HG03342 (cell line): Measurements from ENCODE around the gene ZNF77.
"Not testable (repeated sequence)": the region's sequence is repeated elsewhere in the genome, so short reads cannot be mapped to it uniquely, and the experiment has no call there.

Experiments
- ATAC-seq: cut with Tn5 transposase; IDR thresholded peaks from one replicate; pipeline ENCODE4 v1.9.1; 2021; ENCODE audit warnings: mild to moderate bottlenecking, moderate library complexity; ENCODE audit not compliant: unreplicated experiment

Gene ZNF77

DNA sequence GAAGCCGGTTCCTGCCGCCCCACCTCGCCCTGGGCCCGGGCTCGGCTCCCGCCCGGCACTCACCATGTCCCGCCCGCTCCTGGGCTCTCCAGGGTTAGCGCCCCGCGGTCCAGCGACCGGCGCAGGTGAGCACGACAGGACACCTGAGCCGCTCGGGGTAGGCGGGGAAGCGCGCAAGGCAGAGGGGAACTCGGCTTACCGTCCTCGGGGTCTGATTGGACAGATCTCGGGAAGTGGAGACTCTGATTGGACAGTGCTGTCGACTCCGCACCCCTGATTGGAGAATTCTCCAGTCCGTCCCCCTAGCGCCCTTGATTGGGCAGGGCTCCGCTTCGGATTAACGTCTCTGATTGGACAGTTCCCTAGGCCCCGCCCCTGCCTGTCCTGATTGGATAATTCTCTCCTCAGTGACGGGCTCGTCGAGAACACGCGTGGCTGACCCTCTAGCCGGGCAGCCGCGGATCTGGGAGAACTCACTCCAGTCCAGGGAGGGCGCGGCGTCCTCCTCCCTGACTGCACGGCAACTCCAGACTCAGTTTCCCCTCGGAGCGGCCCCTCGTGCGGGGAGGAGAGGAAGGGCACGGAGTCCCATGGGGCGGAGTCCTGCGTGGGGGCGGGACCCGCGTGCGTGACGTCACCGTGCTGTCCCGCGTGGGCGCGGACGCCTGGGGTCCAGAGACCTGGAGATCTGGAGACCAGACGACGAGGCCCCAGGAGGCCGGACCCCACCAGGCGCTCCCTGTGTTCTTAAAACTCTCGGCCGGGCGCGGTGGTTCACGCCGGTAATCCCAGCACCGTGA, at the start of gene ZNF77:
Gene ZNF77 (minus strand): TSS at position 197 of the 800 bp plus-strand sequence. CDS start 131 bp downstream, at position 66.
- ATAC-seq = peak; percentile 94

DNA sequence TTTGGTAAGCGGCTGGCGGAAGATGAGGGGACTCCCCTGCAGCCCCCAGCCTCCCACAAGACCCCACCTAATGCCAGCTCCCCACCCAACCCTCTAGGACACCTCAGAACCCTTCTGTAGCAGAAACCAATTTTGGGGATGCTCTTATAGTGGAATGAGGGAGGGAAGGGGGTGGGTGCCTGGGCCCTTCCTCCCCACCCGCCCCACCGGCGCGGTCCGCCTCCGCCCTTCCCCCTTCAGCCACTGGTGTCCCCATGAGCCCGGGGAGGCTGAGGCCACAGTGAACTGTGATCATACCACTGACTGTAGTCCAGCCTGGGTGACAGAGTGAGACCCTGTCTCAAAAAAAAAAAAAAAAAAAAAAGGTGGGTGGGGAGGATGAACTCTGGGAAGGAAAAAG, 48.8 kb upstream of the ZNF77 start:
- ATAC-seq = no peak

DNA sequence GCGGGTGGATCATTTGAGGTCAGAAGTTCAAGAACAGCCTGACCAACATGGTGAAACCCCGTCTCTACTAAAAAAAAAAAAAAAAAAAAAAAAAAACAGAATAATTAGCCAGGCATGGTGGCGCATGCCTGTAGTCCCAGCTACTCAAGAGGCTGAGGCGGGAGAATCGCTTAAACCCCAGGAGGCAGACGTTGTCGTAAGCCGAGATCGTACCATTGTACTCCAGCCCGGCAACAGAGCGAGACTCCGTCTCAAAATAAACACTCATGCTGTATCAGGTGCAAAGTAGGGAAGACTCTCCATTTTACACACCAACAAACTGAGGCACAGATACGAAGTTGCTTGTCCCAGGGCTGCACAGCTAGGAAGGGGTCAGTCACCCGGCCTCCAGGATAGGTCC, 48.2 kb upstream of the ZNF77 start:
- no peak for ATAC-seq

GRCh38 chr19:2992333-2992732, 47.6 kb upstream of the ZNF77 start:
- ATAC-seq = not testable (repeated sequence)

DNA sequence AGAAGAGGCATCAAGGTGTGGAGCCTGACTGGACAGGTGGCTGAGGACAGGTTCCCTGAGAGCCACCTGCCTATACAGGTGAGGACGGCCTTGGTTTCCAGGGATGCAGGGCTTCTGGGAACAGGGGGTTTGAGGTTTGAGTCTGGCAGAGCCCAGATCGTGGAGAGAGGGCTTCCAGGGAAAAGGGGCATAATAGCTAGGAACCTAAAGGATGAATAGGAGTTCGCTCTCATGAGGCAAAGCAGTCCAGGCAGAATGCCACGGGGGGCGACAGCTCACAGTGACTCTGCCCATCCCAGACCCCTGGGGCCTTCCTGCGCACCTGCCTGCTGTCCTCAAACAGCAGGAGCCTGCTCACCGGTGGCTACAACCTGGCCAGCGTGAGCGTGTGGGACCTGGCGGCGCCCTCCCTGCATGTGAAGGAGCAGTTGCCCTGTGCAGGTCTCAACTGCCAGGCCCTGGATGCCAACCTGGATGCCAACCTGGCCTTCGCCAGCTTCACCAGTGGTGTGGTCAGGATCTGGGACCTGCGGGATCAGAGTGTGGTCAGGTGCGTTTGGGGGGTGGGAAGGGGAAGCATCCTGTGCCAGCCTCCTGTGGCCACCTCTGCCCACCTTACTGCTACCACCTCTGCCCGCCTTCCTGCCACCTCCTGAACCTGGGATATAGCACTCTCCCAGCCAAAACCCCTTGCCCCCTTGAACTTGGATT, 44.6 kb upstream of the ZNF77 start:
- ATAC-seq = no peak

- ATAC-seq = no peak
Measured at GRCh38 chr19:2988568-2988967, 43.8 kb upstream of the ZNF77 start.

DNA sequence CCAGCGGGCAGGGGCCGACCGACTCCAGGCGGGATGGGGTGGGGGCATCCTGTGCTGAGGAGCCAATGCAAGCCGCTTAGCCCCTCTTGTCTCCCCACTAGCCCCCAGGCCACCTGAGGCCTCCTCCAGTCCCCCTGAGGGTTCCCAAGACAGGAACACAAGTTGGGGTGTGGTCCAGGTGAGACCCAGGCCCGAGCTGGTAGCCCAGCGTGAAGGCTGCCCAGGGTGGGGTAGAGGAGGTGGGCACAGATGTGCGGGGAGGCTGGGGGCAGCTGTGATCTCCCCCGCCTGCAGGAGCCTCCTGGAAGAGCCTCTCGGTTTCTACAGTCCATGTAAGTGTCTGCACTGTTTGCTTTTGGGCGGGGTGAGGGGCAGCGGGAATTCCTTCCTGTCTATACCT, 43.0 kb upstream of the ZNF77 start:
- ATAC-seq = no peak

DNA sequence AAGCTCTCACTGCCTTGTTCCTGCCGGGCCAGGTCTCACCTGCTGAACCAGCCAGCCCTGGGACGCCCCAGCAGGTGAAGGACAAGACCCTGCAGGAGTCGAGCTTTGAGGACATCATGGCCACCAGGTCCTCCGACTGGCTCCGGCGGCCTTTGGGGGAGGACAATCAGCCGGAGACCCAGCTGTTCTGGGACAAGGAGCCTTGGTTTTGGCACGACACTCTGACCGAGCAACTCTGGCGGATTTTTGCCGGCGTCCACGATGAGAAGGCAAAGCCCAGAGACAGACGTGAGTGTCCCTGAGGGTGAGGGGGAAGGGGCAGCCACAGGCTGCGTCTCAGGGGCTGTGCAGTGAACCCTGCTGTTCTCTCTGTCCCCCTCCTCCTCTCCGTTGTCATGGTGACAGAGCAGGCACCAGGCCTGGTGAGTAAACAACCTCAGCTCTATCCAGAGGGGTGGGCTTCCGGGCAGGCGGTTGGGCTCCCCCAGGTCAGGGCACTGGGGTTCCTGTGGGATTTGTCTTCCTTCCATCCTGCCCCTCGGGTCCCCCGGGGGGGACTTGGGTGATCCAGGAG, 42.3 kb upstream of the ZNF77 start:
- ATAC-seq = no peak

DNA sequence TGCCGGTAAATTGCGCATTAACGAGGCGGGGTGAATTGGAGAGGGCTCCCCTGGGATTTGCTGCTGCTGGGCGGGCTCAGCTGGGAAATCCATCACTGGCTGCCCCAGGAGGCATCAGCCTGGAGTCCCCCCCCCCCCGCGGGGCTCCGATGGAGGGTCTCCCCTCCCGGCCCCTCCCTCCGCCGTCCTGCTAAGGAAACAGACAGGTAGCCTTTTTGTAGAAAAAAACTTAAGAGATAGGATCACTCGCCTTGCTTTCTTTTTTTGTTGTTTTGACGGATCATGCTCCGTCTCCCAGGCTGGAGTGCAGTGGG, 39.4 kb upstream of the ZNF77 start:
- no peak for ATAC-seq

GRCh38 chr19:2983351-2984214, 38.8 kb upstream of the ZNF77 start:
- no peak for ATAC-seq

GRCh38 chr19:2982983-2983350, 38.2 kb upstream of the ZNF77 start:
- no peak for ATAC-seq

- ATAC-seq = no peak
Measured at GRCh38 chr19:2982561-2982960, 37.8 kb upstream of the ZNF77 start.

- ATAC-seq = no peak
Measured at GRCh38 chr19:2981898-2982297, 37.1 kb upstream of the ZNF77 start.

DNA sequence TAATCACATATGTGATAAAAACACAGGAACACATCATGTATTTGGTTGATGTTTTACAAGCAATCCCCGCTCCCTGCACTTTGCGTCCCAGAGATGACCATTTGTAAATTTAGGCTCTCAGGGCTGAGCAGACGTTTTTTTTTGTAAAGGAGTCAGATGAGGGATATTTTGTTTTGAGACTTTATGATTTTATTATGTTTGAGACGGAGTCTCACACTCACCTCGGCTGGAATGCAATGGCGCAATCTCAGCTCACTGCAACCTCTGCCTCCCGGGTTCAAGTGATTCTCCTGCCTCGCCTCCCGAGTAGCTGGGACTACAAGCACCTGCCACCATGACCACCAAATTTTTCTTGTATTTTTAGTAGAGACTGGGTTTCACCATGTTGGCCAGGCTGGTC, 34.0 kb upstream of the ZNF77 start:
- no peak for ATAC-seq

GRCh38 chr19:2978166-2978767, 33.5 kb upstream of the ZNF77 start:
- no peak for ATAC-seq

- no peak for ATAC-seq
Measured at GRCh38 chr19:2977746-2978138, 33.0 kb upstream of the ZNF77 start.

GRCh38 chr19:2977001-2977745, 32.4 kb upstream of the ZNF77 start, which contains the start of gene TLE6:
TLE6 (plus strand) TSS chr19:2977564; CDS start chr19:2978234, 670 bp downstream.
- peak; percentile 89 for ATAC-seq

GRCh38 chr19:2976609-2977000, 31.8 kb upstream of the ZNF77 start:
- ATAC-seq = no peak

DNA sequence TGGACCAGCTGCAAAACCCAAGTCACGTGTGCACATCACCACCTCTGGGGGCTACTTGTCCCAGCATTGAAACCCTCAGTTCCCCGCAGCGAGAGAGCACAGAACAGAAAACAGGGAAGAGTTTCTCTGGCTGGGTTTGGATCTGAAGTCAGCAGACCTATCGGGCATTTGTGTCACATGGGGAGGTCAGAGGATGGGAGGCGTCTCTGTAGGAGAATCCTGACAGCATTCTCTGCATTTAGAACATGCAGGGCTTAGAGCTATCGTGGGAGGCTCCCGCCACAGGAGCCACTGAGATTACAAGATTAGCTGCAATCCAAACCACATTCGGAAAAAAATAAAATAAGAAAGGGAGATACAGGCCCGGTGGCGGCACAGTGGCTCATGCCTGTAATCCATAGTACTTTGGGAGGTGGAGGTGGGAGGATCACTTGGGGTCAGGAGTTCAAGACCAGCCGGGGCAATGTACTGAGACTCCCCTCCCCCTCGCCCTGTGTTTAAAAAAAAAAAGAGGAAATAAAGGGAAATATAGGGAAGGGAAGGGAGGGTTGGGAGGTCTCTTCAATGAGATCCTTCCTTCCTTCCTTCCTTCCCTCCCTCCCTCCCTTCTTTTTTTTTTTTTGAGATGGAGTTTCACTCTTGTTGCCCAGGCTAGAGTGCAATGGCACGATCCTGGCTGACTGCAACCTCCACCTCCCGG, 29.7 kb upstream of the ZNF77 start:
- ATAC-seq = no peak
